Esophagus muscularis mucosa (tissue), 3 donors: ENCODE data around the gene GTF2H1.

Source experiments
- POLR2A ChIP-seq: fragments of 450-650 bp; IDR thresholded peaks from one replicate; pipeline ENCODE4 v1.6.1; 2017; ENCODE audit warnings: antibody characterized with exemption, moderate library complexity, mild to moderate bottlenecking, low read depth
- TF ChIP-seq, protein P1 (sequence below), 3 experiments: fragments of 200-600 bp in 2 of 3; fragments of 450-650 bp in 1 of 3; sonication (generic) in 2 of 3; IDR thresholded peaks; one replicate each; pipeline ENCODE4 v1.5.1; 2017 to 2019; ENCODE audit warnings: antibody characterized with exemption in 3 of 3, mild to moderate bottlenecking in 2 of 3, moderate library complexity in 1 of 3

DNA sequence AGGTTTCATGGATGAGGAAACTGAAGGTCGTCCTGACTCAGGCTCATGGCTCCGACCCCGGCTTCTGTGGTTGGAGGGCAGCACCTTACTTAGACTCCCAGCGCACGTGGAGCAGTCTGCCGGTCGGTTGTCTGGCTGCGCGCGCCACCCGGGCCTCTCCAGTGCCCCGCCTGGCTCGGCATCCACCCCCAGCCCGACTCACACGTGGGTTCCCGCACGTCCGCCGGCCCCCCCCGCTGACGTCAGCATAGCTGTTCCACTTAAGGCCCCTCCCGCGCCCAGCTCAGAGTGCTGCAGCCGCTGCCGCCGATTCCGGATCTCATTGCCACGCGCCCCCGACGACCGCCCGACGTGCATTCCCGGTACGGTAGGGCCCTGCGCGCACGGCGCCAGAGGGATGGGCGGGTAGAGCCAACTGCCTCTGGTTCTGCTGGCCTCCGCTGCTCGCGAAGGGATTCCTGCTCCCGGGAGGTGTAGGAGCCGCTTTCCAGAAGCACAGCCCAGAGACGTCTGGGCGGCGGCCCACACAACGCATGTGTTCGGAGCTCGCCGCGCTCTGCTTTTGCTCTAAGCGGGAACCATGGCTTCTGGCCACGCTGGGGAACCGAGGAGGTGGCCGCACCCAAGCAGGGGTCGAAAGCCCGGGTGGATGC is 72.0 kb downstream of the GTF2H1 start, which contains the start of gene LDHA:
- TF ChIP-seq POLR2A, result peak; percentile 99
- TF ChIP-seq, protein P1, sequence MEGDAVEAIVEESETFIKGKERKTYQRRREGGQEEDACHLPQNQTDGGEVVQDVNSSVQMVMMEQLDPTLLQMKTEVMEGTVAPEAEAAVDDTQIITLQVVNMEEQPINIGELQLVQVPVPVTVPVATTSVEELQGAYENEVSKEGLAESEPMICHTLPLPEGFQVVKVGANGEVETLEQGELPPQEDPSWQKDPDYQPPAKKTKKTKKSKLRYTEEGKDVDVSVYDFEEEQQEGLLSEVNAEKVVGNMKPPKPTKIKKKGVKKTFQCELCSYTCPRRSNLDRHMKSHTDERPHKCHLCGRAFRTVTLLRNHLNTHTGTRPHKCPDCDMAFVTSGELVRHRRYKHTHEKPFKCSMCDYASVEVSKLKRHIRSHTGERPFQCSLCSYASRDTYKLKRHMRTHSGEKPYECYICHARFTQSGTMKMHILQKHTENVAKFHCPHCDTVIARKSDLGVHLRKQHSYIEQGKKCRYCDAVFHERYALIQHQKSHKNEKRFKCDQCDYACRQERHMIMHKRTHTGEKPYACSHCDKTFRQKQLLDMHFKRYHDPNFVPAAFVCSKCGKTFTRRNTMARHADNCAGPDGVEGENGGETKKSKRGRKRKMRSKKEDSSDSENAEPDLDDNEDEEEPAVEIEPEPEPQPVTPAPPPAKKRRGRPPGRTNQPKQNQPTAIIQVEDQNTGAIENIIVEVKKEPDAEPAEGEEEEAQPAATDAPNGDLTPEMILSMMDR (IDR thresholded peaks at IDR 0.05), result no peak
